ENCODE measurements around the gene UNC119B. TPM values are rescaled to one million over a fixed set of nuclear protein-coding genes. Genes with fewer than 3 reads are reported as not detected.

UNC119B gene
- polyA plus RNA-seq, 1 of the 3 experiments (the other 2 are of a cell fraction), result 23.6 TPM

- ChIA-PET CTCF (interaction anchor here (1.0 to 2.3 kb wide), 3 partner anchors 9 to 269 kb away, joined by 3 to 7 read pairs (median 3); no protein-coding TSS in a partner anchor), POLR2A (interaction anchor here (0.7 to 1.5 kb wide), 3 partner anchors 12 to 49 kb away, joined by 3 read pairs; partner anchors contain the start of gene MLEC)
- peak; percentile 47 for DNase-seq
These were observed 7.6 kb upstream of the UNC119B start for GRCh38 chr12:120702637-120703036.

DNA sequence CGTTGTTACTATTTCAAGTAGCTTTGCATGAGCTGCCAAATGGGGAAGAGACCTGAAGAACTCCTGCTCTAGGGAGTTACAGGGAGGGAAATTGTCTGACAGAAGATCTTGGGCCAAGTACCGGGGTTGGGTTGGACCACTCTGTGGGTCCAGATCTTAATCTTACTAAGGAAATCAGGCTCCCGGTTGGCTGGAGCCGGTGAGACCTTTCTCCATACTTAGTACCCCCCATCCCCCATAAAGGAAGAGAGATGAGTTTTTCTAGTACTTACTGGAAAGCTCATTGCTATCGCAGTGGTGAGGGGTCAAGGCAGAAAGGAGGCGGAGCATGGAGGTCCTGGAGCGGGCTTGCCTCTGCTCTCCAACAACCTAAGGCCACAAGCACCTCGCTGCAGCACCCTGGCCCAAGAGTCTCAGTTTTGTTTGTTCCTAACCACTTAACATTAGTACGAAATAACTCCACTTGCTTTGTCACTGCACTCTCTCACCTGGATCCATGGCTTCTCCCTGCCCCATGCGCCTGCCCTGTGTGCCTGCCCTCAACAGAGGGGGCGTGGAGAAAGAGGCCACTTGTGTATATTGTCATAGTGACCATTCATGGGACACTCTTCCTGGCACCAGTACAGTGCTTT, 6.8 kb upstream of the UNC119B start:
- Histone ChIP-seq H3K27me3 (ENCODE audit: insufficient read depth) (no peaks in the 10 kb centered on the region), H2AFZ (ENCODE audit: low read depth) (no peak overlapping the region), H3K9me3 (no peaks in the 10 kb centered on the region), H3K4me3 (ENCODE audit: low read depth in 2 of 2, low read length in 1 of 2) (no peak overlapping the region), H3K36me3 (replicated peaks in 1 of 2; ENCODE audit: control insufficient read depth in 1 of 2, insufficient read depth in 2 of 2, low read length in 1 of 2) (peaks cover 11 to 32% of the 10 kb centered on the region in 2 experiments), H4K20me1 (ENCODE audit: insufficient read depth) (no peaks in the 10 kb centered on the region), H3K9ac (no peak overlapping the region), H3K9me2 (no peaks in the 10 kb centered on the region), H3K27ac (ENCODE audit: low read depth in 2 of 2, low read length in 1 of 2) (no peak overlapping the region; a peak in 1 of 4 replicates), H3K4me2 (no peak overlapping the region), H3K4me1 (ENCODE audit: control insufficient read depth in 1 of 2, insufficient read depth in 2 of 2, low read depth in 1 of 2, low read length in 1 of 2) (peaks cover 0 to under 1% of the 10 kb centered on the region in 2 experiments; a peak in 1 of 4 replicates), H3K79me2 (ENCODE audit: insufficient read depth) (no peaks in the 10 kb centered on the region), H3F3A (replicated peaks; ENCODE audit: insufficient read depth) (no peaks in the 10 kb centered on the region)
- POLR2A ChIA-PET, result interaction anchor here (1.2 kb wide), 1 partner anchor 17 kb away, joined by 3 read pairs; the partner anchor contains the start of gene MLEC
- DNase-seq, result no peak
- CTCF ChIA-PET, result interaction anchor here (1.0 kb wide), 1 partner anchor 10 kb away, joined by 3 read pairs; no protein-coding TSS in a partner anchor
- TF ChIP-seq CTCF (IDR thresholded peaks at IDR 0.05) (no peak), FOXJ3 (CRISPR knock-in tag; IDR thresholded peaks at IDR 0.05) (no peak)
- TF ChIP-seq, protein P1, sequence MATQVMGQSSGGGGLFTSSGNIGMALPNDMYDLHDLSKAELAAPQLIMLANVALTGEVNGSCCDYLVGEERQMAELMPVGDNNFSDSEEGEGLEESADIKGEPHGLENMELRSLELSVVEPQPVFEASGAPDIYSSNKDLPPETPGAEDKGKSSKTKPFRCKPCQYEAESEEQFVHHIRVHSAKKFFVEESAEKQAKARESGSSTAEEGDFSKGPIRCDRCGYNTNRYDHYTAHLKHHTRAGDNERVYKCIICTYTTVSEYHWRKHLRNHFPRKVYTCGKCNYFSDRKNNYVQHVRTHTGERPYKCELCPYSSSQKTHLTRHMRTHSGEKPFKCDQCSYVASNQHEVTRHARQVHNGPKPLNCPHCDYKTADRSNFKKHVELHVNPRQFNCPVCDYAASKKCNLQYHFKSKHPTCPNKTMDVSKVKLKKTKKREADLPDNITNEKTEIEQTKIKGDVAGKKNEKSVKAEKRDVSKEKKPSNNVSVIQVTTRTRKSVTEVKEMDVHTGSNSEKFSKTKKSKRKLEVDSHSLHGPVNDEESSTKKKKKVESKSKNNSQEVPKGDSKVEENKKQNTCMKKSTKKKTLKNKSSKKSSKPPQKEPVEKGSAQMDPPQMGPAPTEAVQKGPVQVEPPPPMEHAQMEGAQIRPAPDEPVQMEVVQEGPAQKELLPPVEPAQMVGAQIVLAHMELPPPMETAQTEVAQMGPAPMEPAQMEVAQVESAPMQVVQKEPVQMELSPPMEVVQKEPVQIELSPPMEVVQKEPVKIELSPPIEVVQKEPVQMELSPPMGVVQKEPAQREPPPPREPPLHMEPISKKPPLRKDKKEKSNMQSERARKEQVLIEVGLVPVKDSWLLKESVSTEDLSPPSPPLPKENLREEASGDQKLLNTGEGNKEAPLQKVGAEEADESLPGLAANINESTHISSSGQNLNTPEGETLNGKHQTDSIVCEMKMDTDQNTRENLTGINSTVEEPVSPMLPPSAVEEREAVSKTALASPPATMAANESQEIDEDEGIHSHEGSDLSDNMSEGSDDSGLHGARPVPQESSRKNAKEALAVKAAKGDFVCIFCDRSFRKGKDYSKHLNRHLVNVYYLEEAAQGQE (IDR thresholded peaks at IDR 0.05; ENCODE audit: low read depth, low read length), result no peak
- 95% methylated on average over 11 of the region's 11 CpGs for WGBS (ENCODE audit: low lambda C conversion rate)

More at GRCh38 chr12:120702637-120703036, 7.6 kb upstream of the UNC119B start:
- no peaks in the 10 kb centered on the region for H3F3A ChIP-seq (replicated peaks; ENCODE audit: insufficient read depth)
- no peaks in the 10 kb centered on the region for H4K20me1 ChIP-seq (ENCODE audit: insufficient read depth)
- H3K27ac ChIP-seq (ENCODE audit: low read depth in 2 of 2, low read length in 1 of 2), result no peak overlapping the region
- no peaks in the 10 kb centered on the region for H3K27me3 ChIP-seq (ENCODE audit: insufficient read depth)
- H3K9me2 ChIP-seq, result no peaks in the 10 kb centered on the region
- no peak overlapping the region for H3K4me2 ChIP-seq
- H3K9ac ChIP-seq, result no peak overlapping the region
- TF ChIP-seq EP300 (IDR thresholded peaks at IDR 0.05; ENCODE audit: borderline replicate concordance in 1 of 2, low read depth in 1 of 2, low read length in 1 of 2) (peak in 1 of 2 experiments; percentile 5; a peak in 1 of 4 replicates), CHD2 (IDR thresholded peaks at IDR 0.05; ENCODE audit: low read length, partially characterized antibody) (no peak), RCOR1 (IDR thresholded peaks at IDR 0.05; ENCODE audit: low read length) (peak; percentile 69; the same call in 1 of the 2 replicates), GATA2 (CRISPR knock-in tag; IDR thresholded peaks at IDR 0.05) (0 out of 2 replicates have a peak, but pooled peaks have one; percentile 13)
- no peaks in the 10 kb centered on the region for H3K79me2 ChIP-seq (ENCODE audit: insufficient read depth)
- H3K9me3 ChIP-seq, result no peaks in the 10 kb centered on the region
- H3K36me3 ChIP-seq (replicated peaks in 1 of 2; ENCODE audit: control insufficient read depth in 1 of 2, insufficient read depth in 2 of 2, low read length in 1 of 2), result peaks cover 11 to 40% of the 10 kb centered on the region in 2 experiments
- WGBS (ENCODE audit: low lambda C conversion rate), result 100% methylated on average over 1 of the region's 1 CpG
- no peak overlapping the region for H3K4me3 ChIP-seq (ENCODE audit: low read depth in 2 of 2, low read length in 1 of 2)
- no peaks in the 10 kb centered on the region; a peak in 1 of 4 replicates for H3K4me1 ChIP-seq (ENCODE audit: control insufficient read depth in 1 of 2, insufficient read depth in 2 of 2, low read depth in 1 of 2, low read length in 1 of 2)
- no peak overlapping the region for H2AFZ ChIP-seq (ENCODE audit: low read depth)
